ENCODE results near the gene GIT1. TPM values are rescaled to one million over a fixed set of nuclear protein-coding genes. Genes with fewer than 3 reads are reported as not detected.

GIT1 gene
- total RNA-seq, 2 experiments from 2014 or later = 35.5 to 37.5 TPM

- Mint-ChIP-seq H3K27me3 (ENCODE audit: low read depth) (no peaks in the 10 kb centered on the region), H3K4me1 (ENCODE audit: low read depth) (peaks cover 11% of the 10 kb centered on the region), H3K36me3 (ENCODE audit: low read depth) (peaks cover 5% of the 10 kb centered on the region), H3K27ac (no peak overlapping the region), H3K9me3 (no peaks in the 10 kb centered on the region), H3K4me3 (no peak overlapping the region)
- CTCF ChIA-PET = interaction anchor here (0.6 to 1.4 kb wide), 4 partner anchors 8 to 440 kb away, joined by 3 to 7 read pairs (median 5); no protein-coding TSS in a partner anchor
- no peak for DNase-seq
- intact Hi-C loops (cut with micrococcal nuclease) = no loop called here
Observed at GRCh38 chr17:29557085-29557738, 32.2 kb downstream of the GIT1 start.

- Mint-ChIP-seq H3K9me3 (no peaks in the 10 kb centered on the region), H3K4me3 (no peak overlapping the region), H3K27me3 (ENCODE audit: low read depth) (no peaks in the 10 kb centered on the region), H3K27ac (no peak overlapping the region), H3K36me3 (ENCODE audit: low read depth) (no peaks in the 10 kb centered on the region), H3K4me1 (ENCODE audit: low read depth) (peaks cover 11% of the 10 kb centered on the region)
- intact Hi-C loops (cut with micrococcal nuclease) = no loop called here
- DNase-seq = no peak
- CTCF ChIA-PET = interaction anchor here (1.3 to 1.4 kb wide), 2 partner anchors 10 to 61 kb away, joined by 5 to 7 read pairs; no protein-coding TSS in a partner anchor
Observed at GRCh38 chr17:29555840-29556239, 33.6 kb downstream of the GIT1 start.

- Mint-ChIP-seq H3K4me1 (ENCODE audit: low read depth) (no peaks in the 10 kb centered on the region), H3K9me3 (no peaks in the 10 kb centered on the region), H3K4me3 (no peak overlapping the region), H3K36me3 (ENCODE audit: low read depth) (peaks cover 5% of the 10 kb centered on the region), H3K27ac (no peak overlapping the region), H3K27me3 (ENCODE audit: low read depth) (no peaks in the 10 kb centered on the region)
- DNase-seq = no peak
- CTCF ChIA-PET = interaction anchor here (0.7 to 1.2 kb wide), 3 partner anchors 13 to 24 kb away, joined by 3 to 6 read pairs (median 3); no protein-coding TSS in a partner anchor
- intact Hi-C loops (cut with micrococcal nuclease) = no loop called here
Observed at GRCh38 chr17:29549177-29549923, 40.1 kb downstream of the GIT1 start.

GRCh38 chr17:29546830-29547229 lies 42.6 kb downstream of the GIT1 start:
- no peaks in the 10 kb centered on the region for H3K4me1 Mint-ChIP-seq (ENCODE audit: low read depth)
- DNase-seq = no peak
- H3K36me3 Mint-ChIP-seq (ENCODE audit: low read depth) = peaks cover 18% of the 10 kb centered on the region
- CTCF ChIA-PET = interaction anchor here (1.8 kb wide), 1 partner anchor 10 kb away, joined by 5 read pairs; no protein-coding TSS in a partner anchor
- H3K9me3 Mint-ChIP-seq = no peaks in the 10 kb centered on the region
- no peak overlapping the region for H3K27ac Mint-ChIP-seq
- H3K4me3 Mint-ChIP-seq = no peak overlapping the region
- H3K27me3 Mint-ChIP-seq (ENCODE audit: low read depth) = no peaks in the 10 kb centered on the region
- intact Hi-C loops (cut with micrococcal nuclease) = no loop called here

GRCh38 chr17:29546085-29546484 lies 43.4 kb downstream of the GIT1 start:
- H3K27me3 Mint-ChIP-seq (ENCODE audit: low read depth) = no peaks in the 10 kb centered on the region
- H3K27ac Mint-ChIP-seq = no peak overlapping the region
- H3K4me1 Mint-ChIP-seq (ENCODE audit: low read depth) = no peaks in the 10 kb centered on the region
- intact Hi-C loops (cut with micrococcal nuclease) = no loop called here
- CTCF ChIA-PET = interaction anchor here (0.5 to 1.8 kb wide), 2 partner anchors 9 to 180 kb away, joined by 3 to 5 read pairs; no protein-coding TSS in a partner anchor
- no peak for DNase-seq
- no peaks in the 10 kb centered on the region for H3K9me3 Mint-ChIP-seq
- peaks cover 18% of the 10 kb centered on the region for H3K36me3 Mint-ChIP-seq (ENCODE audit: low read depth)
- H3K4me3 Mint-ChIP-seq = no peak overlapping the region

- intact Hi-C loops (cut with micrococcal nuclease) = no loop called here
Observed at GRCh38 chr17:29544066-29544465, 45.4 kb downstream of the GIT1 start.

GRCh38 chr17:29533976-29534375 lies 55.5 kb downstream of the GIT1 start:
- no peak overlapping the region for H3K27ac Mint-ChIP-seq
- H3K27me3 Mint-ChIP-seq (ENCODE audit: low read depth) = no peaks in the 10 kb centered on the region
- no peak for DNase-seq
- H3K4me1 Mint-ChIP-seq (ENCODE audit: low read depth) = no peaks in the 10 kb centered on the region
- H3K9me3 Mint-ChIP-seq = no peaks in the 10 kb centered on the region
- H3K36me3 Mint-ChIP-seq (ENCODE audit: low read depth) = peaks cover 18% of the 10 kb centered on the region
- CTCF ChIA-PET = interaction anchor here (0.5 to 5.3 kb wide), 7 partner anchors 9 to 1624 kb away, joined by 3 to 65 read pairs (median 4); no protein-coding TSS in a partner anchor
- intact Hi-C loops (cut with micrococcal nuclease) = no loop called here
- H3K4me3 Mint-ChIP-seq = no peak overlapping the region

More at GRCh38 chr17:29544066-29544465, 45.4 kb downstream of the GIT1 start:
- Mint-ChIP-seq H3K36me3 (ENCODE audit: low read depth) (peaks cover 19% of the 10 kb centered on the region), H3K27me3 (ENCODE audit: low read depth) (no peaks in the 10 kb centered on the region), H3K4me3 (no peak overlapping the region), H3K4me1 (ENCODE audit: low read depth) (no peaks in the 10 kb centered on the region), H3K27ac (no peak overlapping the region), H3K9me3 (no peaks in the 10 kb centered on the region)
- CTCF ChIA-PET = interaction anchor here (0.6 kb wide), 1 partner anchor 44 kb away, joined by 4 read pairs; no protein-coding TSS in a partner anchor
- no peak for DNase-seq

GRCh38 chr17:29526322-29526721 lies 63.1 kb downstream of the GIT1 start:
- no peak for DNase-seq
- H3K4me1 Mint-ChIP-seq (ENCODE audit: low read depth) = no peaks in the 10 kb centered on the region
- CTCF ChIA-PET = no interaction called here
- H3K4me3 Mint-ChIP-seq = no peak overlapping the region
- H3K27ac Mint-ChIP-seq = no peak overlapping the region
- intact Hi-C loops (cut with micrococcal nuclease) = no loop called here
- peaks cover 10% of the 10 kb centered on the region for H3K36me3 Mint-ChIP-seq (ENCODE audit: low read depth)
- H3K27me3 Mint-ChIP-seq (ENCODE audit: low read depth) = no peaks in the 10 kb centered on the region
- no peaks in the 10 kb centered on the region for H3K9me3 Mint-ChIP-seq

- Mint-ChIP-seq H3K27ac (no peak overlapping the region), H3K4me1 (ENCODE audit: low read depth) (no peaks in the 10 kb centered on the region), H3K4me3 (no peak overlapping the region), H3K36me3 (ENCODE audit: low read depth) (peaks cover 3% of the 10 kb centered on the region), H3K9me3 (no peaks in the 10 kb centered on the region), H3K27me3 (ENCODE audit: low read depth) (no peaks in the 10 kb centered on the region)
- intact Hi-C loops (cut with micrococcal nuclease) = no loop called here
- CTCF ChIA-PET = interaction anchor here (1.9 to 4.0 kb wide), 2 partner anchors 12 to 155 kb away, joined by 5 to 25 read pairs; no protein-coding TSS in a partner anchor
- no peak for DNase-seq
Observed at GRCh38 chr17:29524692-29525091, 64.8 kb downstream of the GIT1 start.

Other genes with a start within 250 kb of the GIT1 start
- gene TAOK1, start 199.3 kb downstream of the GIT1 start, total RNA-seq = 10 to 100 TPM; 21.8 to 21.9 TPM
- 1 to 10 TPM; 3.7 to 4.0 TPM for gene ABHD15, start 22.6 kb downstream of the GIT1 start, total RNA-seq
- 10 to 100 TPM; 30.9 to 37.2 TPM for gene TP53I13, start 20.9 kb downstream of the GIT1 start, total RNA-seq
- 10 to 100 TPM; 14.1 to 14.6 TPM for gene ANKRD13B, start 3.5 kb upstream of the GIT1 start, total RNA-seq
- 10 to 100 TPM; 24.8 to 27.3 TPM for gene CORO6, start 33.3 kb upstream of the GIT1 start, total RNA-seq